A673 (cell line): ENCODE data around the gene PI16. TPM values are rescaled to one million over a fixed set of nuclear protein-coding genes. Genes with fewer than 3 reads are reported as not detected.

Experiments
- BruUV-seq: library from RNA; stranded (reverse); fragments of 400-500 nt; replicated peaks from 2 replicates; lab custom pipeline; 2021; lab: Mats Ljungman, UMichigan
- CTCF ChIA-PET: fragments of 300-600 bp; sonication (Branson Sonifier 250); formaldehyde crosslinking; loops from one replicate; lab custom pipeline; 2022; ENCODE audit warnings: antibody characterized with exemption; lab: Charles Lee
- POLR2A ChIA-PET: fragments of 300-600 bp; sonication (Branson Sonifier 250); formaldehyde crosslinking; loops from one replicate; lab custom pipeline; 2022; ENCODE audit warnings: antibody characterized with exemption; ENCODE audit not compliant: low non-redundant PET; lab: Charles Lee
- DNase-seq: peaks from one replicate; pipeline ENCODE4 v3.0.0-alpha.2; 2015; ENCODE audit warnings: low spot score
- H3K27ac ChIP-seq: fragments of 200-600 bp; sonication (generic); 2 replicates; pipeline ENCODE4 v1.5.1; 2016; ENCODE audit warnings: mixed run types, low read depth, mild to moderate bottlenecking, mixed read lengths, antibody characterized with exemption, low read length; ENCODE audit not compliant: poor library complexity, severe bottlenecking
- H3K27me3 ChIP-seq: fragments of 200-600 bp; sonication (generic); replicated peaks from 2 replicates; pipeline ENCODE4 v1.6.1; 2017; ENCODE audit warnings: mixed run types, low read depth, mild to moderate bottlenecking, mixed read lengths, antibody characterized with exemption, low read length; ENCODE audit not compliant: insufficient read depth, poor library complexity
- H3K36me3 ChIP-seq: fragments of 200-600 bp; sonication (generic); 2 replicates; pipeline ENCODE4 v1.6.1; 2016; ENCODE audit warnings: mixed run types, mild to moderate bottlenecking, mixed read lengths, antibody characterized with exemption, low read length; ENCODE audit not compliant: insufficient read depth, poor library complexity, severe bottlenecking
- H3K4me1 ChIP-seq: fragments of 200-600 bp; sonication (generic); 2 replicates; pipeline ENCODE4 v1.6.1; 2017; ENCODE audit warnings: mixed run types, mild to moderate bottlenecking, mixed read lengths, antibody characterized with exemption, low read length; ENCODE audit not compliant: insufficient read depth, poor library complexity, severe bottlenecking
- H3K4me3 ChIP-seq: fragments of 200-600 bp; sonication (generic); 2 replicates; pipeline ENCODE4 v1.5.1; 2016; ENCODE audit warnings: low read depth, mixed run types, mild to moderate bottlenecking, mixed read lengths, low read length; ENCODE audit not compliant: poor library complexity, severe bottlenecking
- H3K9me3 ChIP-seq: fragments of 200-600 bp; sonication (generic); 2 replicates; pipeline ENCODE4 v1.6.1; 2016; ENCODE audit warnings: mixed run types, low read depth, mild to moderate bottlenecking, mixed read lengths, antibody characterized with exemption, low read length; ENCODE audit not compliant: poor library complexity, severe bottlenecking
- EZH2 ChIP-seq: fragments of 200-600 bp; sonication (generic); IDR thresholded peaks from 2 replicates; pipeline ENCODE4 v1.6.1; 2017; ENCODE audit warnings: borderline replicate concordance, low read depth, mild to moderate bottlenecking, mixed read lengths, antibody characterized with exemption, low read length; ENCODE audit not compliant: poor library complexity, severe bottlenecking
- intact Hi-C: fragments of 100-400 bp; cut with micrococcal nuclease; formaldehyde crosslinking; loops from one replicate; pipeline ENCODE4 v1.10.0; 2022; ENCODE audit not compliant: unreplicated experiment
- total RNA-seq: library from RNA; stranded (reverse); gene quantifications from 2 replicates; pipeline ENCODE4 v1.2.3, GENCODE V29; 2021
- TF ChIP-seq, protein P1 (sequence below): fragments of 300-800, 200-600 bp; sonication (generic); conservative IDR thresholded peaks from 2 replicates; pipeline ENCODE4 v1.5.1; 2017; ENCODE audit warnings: low read depth, mild to moderate bottlenecking, antibody characterized with exemption, low read length, moderate library complexity, mixed read lengths

PI16 gene
- total RNA-seq, 1 experiment from 2014 or later = not detected

DNA sequence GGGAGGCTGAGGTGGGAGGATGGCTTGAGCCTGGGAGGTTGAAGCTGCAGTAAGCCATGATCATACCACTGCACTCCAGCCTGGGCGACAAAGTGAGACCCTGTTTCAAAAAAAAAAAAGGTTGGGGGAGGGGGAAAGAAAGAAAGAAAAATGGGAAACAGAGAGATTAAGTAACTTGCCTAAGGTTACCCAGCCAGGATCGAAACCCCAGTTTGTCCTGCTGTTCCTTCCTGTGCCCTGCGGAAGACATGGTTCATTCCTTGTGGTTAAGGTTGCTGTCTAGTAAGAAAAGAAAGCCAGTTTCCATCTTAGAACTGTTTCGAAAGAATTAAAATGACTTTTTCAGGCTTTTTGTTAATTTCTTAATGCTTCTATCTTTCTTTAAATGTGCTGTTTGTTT lies 38.9 kb upstream of the PI16 start:
- CTCF ChIA-PET = interaction anchor here (1.5 kb wide), 1 partner anchor 102 kb away, joined by 5 read pairs; no protein-coding TSS in a partner anchor
- Histone ChIP-seq H3K27me3 (no peaks in the 10 kb centered on the region), H3K36me3 (peaks cover 13% of the 10 kb centered on the region), H3K4me3 (no peak overlapping the region), H3K4me1 (no peaks in the 10 kb centered on the region), H3K27ac (no peak overlapping the region), H3K9me3 (no peaks in the 10 kb centered on the region)
- BruUV-seq = no TSS peak
- TF ChIP-seq EZH2 = no peak
- TF ChIP-seq, protein P1, sequence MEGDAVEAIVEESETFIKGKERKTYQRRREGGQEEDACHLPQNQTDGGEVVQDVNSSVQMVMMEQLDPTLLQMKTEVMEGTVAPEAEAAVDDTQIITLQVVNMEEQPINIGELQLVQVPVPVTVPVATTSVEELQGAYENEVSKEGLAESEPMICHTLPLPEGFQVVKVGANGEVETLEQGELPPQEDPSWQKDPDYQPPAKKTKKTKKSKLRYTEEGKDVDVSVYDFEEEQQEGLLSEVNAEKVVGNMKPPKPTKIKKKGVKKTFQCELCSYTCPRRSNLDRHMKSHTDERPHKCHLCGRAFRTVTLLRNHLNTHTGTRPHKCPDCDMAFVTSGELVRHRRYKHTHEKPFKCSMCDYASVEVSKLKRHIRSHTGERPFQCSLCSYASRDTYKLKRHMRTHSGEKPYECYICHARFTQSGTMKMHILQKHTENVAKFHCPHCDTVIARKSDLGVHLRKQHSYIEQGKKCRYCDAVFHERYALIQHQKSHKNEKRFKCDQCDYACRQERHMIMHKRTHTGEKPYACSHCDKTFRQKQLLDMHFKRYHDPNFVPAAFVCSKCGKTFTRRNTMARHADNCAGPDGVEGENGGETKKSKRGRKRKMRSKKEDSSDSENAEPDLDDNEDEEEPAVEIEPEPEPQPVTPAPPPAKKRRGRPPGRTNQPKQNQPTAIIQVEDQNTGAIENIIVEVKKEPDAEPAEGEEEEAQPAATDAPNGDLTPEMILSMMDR = no peak
- intact Hi-C loops = no loop called here
- DNase-seq = no peak
- POLR2A ChIA-PET = no interaction called here

DNA sequence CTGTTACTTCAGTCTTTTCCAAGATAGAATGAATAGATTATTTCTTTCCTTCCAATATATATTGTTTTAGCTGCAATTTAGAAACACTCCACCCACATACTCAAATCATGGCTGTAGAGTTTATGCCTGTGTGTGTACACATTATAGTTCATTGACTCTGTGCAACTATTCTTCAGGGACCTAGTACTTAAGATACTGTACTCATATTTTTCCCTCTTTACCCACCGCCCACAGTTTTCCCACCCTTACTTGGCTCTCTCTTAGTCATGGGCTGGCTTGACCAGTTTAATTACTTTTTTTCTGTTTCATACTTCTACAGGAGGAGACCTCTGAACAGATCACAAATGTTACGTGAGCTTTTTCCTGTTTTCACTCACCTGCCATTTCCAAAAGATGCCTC lies 38.4 kb upstream of the PI16 start:
- intact Hi-C loops = no loop called here
- POLR2A ChIA-PET = no interaction called here

DNA sequence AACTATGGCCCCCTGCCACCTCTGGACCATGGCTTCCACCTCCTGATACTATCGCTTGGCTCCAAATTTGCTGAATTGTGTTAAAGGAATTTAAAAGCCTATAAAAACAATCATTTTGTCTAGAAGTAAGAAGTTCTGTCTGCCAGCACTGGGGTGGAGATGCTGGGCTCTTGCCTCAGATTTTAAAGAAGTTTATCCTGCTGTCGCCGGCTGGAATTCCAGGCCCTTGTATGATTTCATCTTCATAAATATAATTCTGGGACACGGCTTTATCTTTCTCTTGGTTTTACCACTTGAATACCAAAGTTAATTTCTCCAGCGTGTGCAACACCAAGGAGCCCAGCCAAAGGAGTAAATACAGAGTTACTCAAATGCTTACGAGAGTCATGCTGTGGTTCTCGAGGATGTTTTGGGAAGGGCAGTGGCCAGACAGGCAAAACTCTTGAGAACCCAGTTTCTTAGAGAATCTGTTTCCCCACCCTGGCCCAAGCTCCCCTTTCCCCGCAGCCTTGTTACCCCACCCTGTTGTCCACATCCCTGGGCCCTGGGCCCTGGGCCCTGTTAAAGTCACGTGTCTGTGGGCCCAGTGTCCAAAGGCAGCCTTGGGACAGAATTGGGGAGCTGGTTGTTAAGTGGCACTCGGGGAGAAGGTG lies 36.9 kb upstream of the PI16 start:
- Histone ChIP-seq H3K27ac (no peak overlapping the region), H3K36me3 (peaks cover 13% of the 10 kb centered on the region), H3K4me3 (no peak overlapping the region), H3K4me1 (no peaks in the 10 kb centered on the region), H3K9me3 (no peaks in the 10 kb centered on the region), H3K27me3 (no peaks in the 10 kb centered on the region)
- POLR2A ChIA-PET = no interaction called here
- TF ChIP-seq, protein P1 = no peak
- TF ChIP-seq EZH2 = no peak
- intact Hi-C loops = no loop called here
- CTCF ChIA-PET = no interaction called here
- no TSS peak for BruUV-seq
- no peak for DNase-seq

More for the DNA sequence above, 38.4 kb upstream of the PI16 start:
- Histone ChIP-seq H3K27ac (no peak overlapping the region), H3K27me3 (no peaks in the 10 kb centered on the region), H3K9me3 (no peaks in the 10 kb centered on the region), H3K4me3 (no peak overlapping the region), H3K36me3 (peaks cover 13% of the 10 kb centered on the region), H3K4me1 (no peaks in the 10 kb centered on the region)
- TF ChIP-seq, protein P1 = no peak
- BruUV-seq = no TSS peak
- no peak for DNase-seq
- CTCF ChIA-PET = no interaction called here
